Lower leg skin (tissue), 3 donors: ENCODE measurements around the gene EVI2A.

Experiments
- POLR2A ChIP-seq, 2 donors: fragments of 450-650 bp; IDR thresholded peaks; one replicate each; pipeline ENCODE4 v1.6.1; 2016 to 2017; ENCODE audit warnings: antibody characterized with exemption in 2 of 2, mild to moderate bottlenecking in 1 of 2, moderate library complexity in 1 of 2
- TF ChIP-seq, protein P1 (sequence below), 3 donors: fragments of 450-650 bp; IDR thresholded peaks; one replicate each; pipeline ENCODE4 v1.5.1; 2016; ENCODE audit warnings: antibody characterized with exemption in 3 of 3, mild to moderate bottlenecking in 3 of 3, moderate library complexity in 2 of 3

DNA sequence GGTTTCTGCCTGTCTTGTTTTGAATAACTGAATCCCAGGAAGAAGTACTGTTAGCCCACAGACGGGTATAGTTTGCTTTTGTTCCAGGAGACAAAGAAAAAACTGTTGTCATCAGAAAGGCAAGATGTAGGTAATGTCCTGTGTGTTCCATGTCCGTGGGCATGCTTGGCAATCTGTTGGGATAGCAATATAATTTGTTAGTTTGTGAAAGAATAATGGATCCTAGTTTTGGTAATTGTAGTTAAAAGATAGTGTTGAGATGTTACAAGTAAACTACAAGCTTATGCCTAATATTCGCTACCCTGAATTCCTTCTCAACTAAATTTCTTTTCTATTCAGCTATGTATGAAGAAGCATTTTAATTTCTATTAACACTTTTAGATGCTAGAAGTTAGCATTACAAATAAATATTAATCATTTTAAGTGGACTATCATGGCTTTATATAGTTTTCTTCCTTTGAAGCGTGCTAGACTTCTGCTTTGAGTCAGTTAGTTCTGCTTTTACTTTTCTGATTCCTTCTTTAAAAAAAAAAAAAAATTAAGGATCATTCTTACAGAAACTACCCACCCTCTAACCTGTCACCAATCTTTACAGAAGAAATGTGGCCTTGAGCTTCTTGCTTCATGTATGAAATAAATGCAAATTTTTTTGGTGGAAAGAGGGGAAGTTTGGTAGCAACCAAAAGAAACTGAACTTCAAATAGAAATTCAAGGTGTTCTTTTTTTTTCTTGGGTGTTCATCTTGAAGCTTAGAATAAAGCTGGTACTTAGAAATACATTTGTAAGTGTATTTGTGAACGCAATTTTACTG is 2.4 kb downstream of the EVI2A start:
- TF ChIP-seq, protein P1, sequence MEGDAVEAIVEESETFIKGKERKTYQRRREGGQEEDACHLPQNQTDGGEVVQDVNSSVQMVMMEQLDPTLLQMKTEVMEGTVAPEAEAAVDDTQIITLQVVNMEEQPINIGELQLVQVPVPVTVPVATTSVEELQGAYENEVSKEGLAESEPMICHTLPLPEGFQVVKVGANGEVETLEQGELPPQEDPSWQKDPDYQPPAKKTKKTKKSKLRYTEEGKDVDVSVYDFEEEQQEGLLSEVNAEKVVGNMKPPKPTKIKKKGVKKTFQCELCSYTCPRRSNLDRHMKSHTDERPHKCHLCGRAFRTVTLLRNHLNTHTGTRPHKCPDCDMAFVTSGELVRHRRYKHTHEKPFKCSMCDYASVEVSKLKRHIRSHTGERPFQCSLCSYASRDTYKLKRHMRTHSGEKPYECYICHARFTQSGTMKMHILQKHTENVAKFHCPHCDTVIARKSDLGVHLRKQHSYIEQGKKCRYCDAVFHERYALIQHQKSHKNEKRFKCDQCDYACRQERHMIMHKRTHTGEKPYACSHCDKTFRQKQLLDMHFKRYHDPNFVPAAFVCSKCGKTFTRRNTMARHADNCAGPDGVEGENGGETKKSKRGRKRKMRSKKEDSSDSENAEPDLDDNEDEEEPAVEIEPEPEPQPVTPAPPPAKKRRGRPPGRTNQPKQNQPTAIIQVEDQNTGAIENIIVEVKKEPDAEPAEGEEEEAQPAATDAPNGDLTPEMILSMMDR (IDR thresholded peaks at IDR 0.05): no peak
- TF ChIP-seq POLR2A (IDR thresholded peaks at IDR 0.05): no peak
